Keratinocyte (primary cell): ENCODE results near the gene LCE1F. TPM values are rescaled to one million over a fixed set of nuclear protein-coding genes. Genes with fewer than 3 reads are reported as not detected.

Source experiments
- DNase-seq: peaks from one replicate; pipeline ENCODE4 v3.0.0-alpha.2; 2011; ENCODE audit warnings: low read depth, missing footprints, low spot score
- FAIRE-seq: peaks from 2 replicates; lab custom pipeline; 2011; peaks lifted over from hg19 to GRCh38; lab: Jason Lieb, UNC
- H2AFZ ChIP-seq: 2 replicates; pipeline ENCODE4 v1.6.0; 2012; ENCODE audit warnings: low read length, control low read depth, inconsistent platforms; ENCODE audit not compliant: control insufficient read depth
- H3K27ac ChIP-seq: 2 replicates; pipeline ENCODE4 v1.5.1; 2011; ENCODE audit warnings: low read length; ENCODE audit not compliant: control insufficient read depth, insufficient read depth
- H3K27me3 ChIP-seq: 3 replicates; pipeline ENCODE4 v1.6.0; 2011; ENCODE audit warnings: low read length; ENCODE audit not compliant: control insufficient read depth, insufficient read depth; ENCODE audit errors: extremely low read depth
- H3K36me3 ChIP-seq, 2 experiments: 2 replicates in 1 of 2; 3 replicates in 1 of 2; pipeline ENCODE4 v1.5.1; 2011; ENCODE audit warnings: low read length in 2 of 2, mild to moderate bottlenecking in 1 of 2; ENCODE audit not compliant: control insufficient read depth in 2 of 2, insufficient read depth in 2 of 2; ENCODE audit errors: extremely low read depth in 1 of 2
- H3K4me1 ChIP-seq: 3 replicates; pipeline ENCODE4 v1.5.1; 2011; ENCODE audit warnings: low read length; ENCODE audit not compliant: control insufficient read depth, insufficient read depth; ENCODE audit errors: extremely low read depth
- H3K4me2 ChIP-seq: 3 replicates; pipeline ENCODE4 v1.6.0; 2011; ENCODE audit warnings: low read depth, low read length; ENCODE audit not compliant: control insufficient read depth, insufficient read depth; ENCODE audit errors: extremely low read depth
- H3K4me3 ChIP-seq, 3 experiments: fragments of 200-600 bp in 1 of 3; sonication (generic) in 1 of 3; 2 replicates in 2 of 3; 3 replicates in 1 of 3; pipeline ENCODE4 v1.5.1; 2011 to 2016; ENCODE audit warnings: low read length in 3 of 3, mild to moderate bottlenecking in 3 of 3, control low read depth in 2 of 3, inconsistent platforms in 1 of 3, low read depth in 1 of 3, mixed read lengths in 1 of 3, mixed run types in 1 of 3, moderate library complexity in 1 of 3; ENCODE audit not compliant: control insufficient read depth in 2 of 3, insufficient read depth in 2 of 3; ENCODE audit errors: extremely low read depth in 1 of 3
- H3K79me2 ChIP-seq: 2 replicates; pipeline ENCODE4 v1.6.0; 2012; ENCODE audit warnings: low read length; ENCODE audit not compliant: control insufficient read depth, insufficient read depth
- H3K9ac ChIP-seq: 3 replicates; pipeline ENCODE4 v1.6.0; 2011; ENCODE audit warnings: low read length; ENCODE audit not compliant: control insufficient read depth, insufficient read depth; ENCODE audit errors: extremely low read depth
- H3K9me1 ChIP-seq: 3 replicates; pipeline ENCODE4 v1.6.0; 2011; ENCODE audit warnings: low read length; ENCODE audit not compliant: control insufficient read depth, insufficient read depth; ENCODE audit errors: extremely low read depth
- H3K9me3 ChIP-seq: 2 replicates; pipeline ENCODE4 v1.5.1; 2012; ENCODE audit warnings: low read depth, low read length; ENCODE audit not compliant: control insufficient read depth
- H4K20me1 ChIP-seq: 3 replicates; pipeline ENCODE4 v1.6.0; 2011; ENCODE audit warnings: low read length; ENCODE audit not compliant: control insufficient read depth, insufficient read depth; ENCODE audit errors: extremely low read depth
- EZH2 ChIP-seq: IDR thresholded peaks from one replicate; pipeline ENCODE4 v1.6.1; 2012; ENCODE audit warnings: inconsistent platforms, mild to moderate bottlenecking, low read length, moderate library complexity
- dilution Hi-C: fragments of 300-500 bp; cut with MboI; formaldehyde crosslinking; loops from one replicate; pipeline ENCODE4 v1.7.0; 2020; ENCODE audit warnings: low sequenced_read_pairs; ENCODE audit not compliant: extremely low pct_ligation_motif_present
- polyA plus RNA-seq, 5 experiments: library from polyadenylated mRNA; depleted of rRNA in 3 of 5; stranded (reverse) in 3 of 5; stranded (forward) in 1 of 5; unstranded in 1 of 5; fragments of >200 nt; gene quantifications; 1 replicate in 1 of 5; 2 replicates in 3 of 5; 3 replicates in 1 of 5; pipeline versions ENCODE4 v1.2.1 to v1.2.3, GENCODE V29; 2011 to 2012; ENCODE audit warnings: missing spikeins in 2 of 5, low read depth in 1 of 5, low replicate concordance in 1 of 5
- TF ChIP-seq, protein P1 (sequence below), 3 experiments: IDR thresholded peaks in 1 of 3; conservative IDR thresholded peaks in 1 of 3; optimal IDR thresholded peaks in 1 of 3; 2 replicates in 2 of 3; 3 replicates in 1 of 3; pipeline versions ENCODE3 to v1.5.1; 2011; ENCODE audit warnings: low read length in 3 of 3, mild to moderate bottlenecking in 3 of 3, moderate library complexity in 2 of 3, control low read depth in 1 of 3, inconsistent platforms in 1 of 3; ENCODE audit not compliant: insufficient read depth in 2 of 3; ENCODE audit errors: extremely low read depth in 1 of 3

Gene LCE1F
- polyA plus RNA-seq, 1 donor (not counting 4 experiments of a cell fraction or from before 2014, with no cell fraction given) = not detected

DNA sequence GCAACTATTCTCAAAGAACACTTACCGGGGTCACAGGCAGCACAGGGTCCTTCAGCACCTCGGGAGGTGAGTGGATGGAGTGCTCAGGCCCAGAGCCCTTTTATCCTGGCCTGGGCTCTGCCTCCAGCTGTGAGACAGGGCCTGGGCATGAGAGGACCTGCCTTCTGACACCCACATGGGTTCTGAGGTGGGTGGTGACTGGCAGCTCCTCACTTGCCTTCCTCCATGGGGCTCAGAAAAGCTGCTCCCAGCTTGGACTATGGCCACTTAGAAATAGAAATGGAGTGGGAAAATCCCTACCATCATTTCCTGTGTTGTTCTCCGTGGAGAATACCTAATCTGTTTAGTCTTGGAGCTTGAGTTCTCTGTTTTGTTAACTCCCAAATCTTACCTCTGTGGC, 31.6 kb downstream of the LCE1F start, which contains the start of gene LCE1C:
Gene LCE1C (minus strand): TSS at position 76 of the 400 bp plus-strand sequence. CDS start 1,173 bp downstream, outside the sequence.
- Histone ChIP-seq H3K27me3 (no peaks in the 10 kb centered on the region), H3K36me3 (no peaks in the 10 kb centered on the region), H4K20me1 (no peaks in the 10 kb centered on the region), H3K79me2 (no peaks in the 10 kb centered on the region), H3K9ac (no peak within 1 kb of the TSS), H3K4me3 (no peak within 1 kb of the TSS), H3K9me3 (no peaks in the 10 kb centered on the region), H2AFZ (peak within 1 kb of the TSS; percentile 62), H3K27ac (no peak within 1 kb of the TSS), H3K4me1 (peaks cover 20% of the 10 kb centered on the region), H3K4me2 (peak within 1 kb of the TSS; percentile 53), H3K9me1 (no peaks in the 10 kb centered on the region)
- dilution Hi-C loops = no loop called here
- no peak for TF ChIP-seq EZH2
- TF ChIP-seq, protein P1, sequence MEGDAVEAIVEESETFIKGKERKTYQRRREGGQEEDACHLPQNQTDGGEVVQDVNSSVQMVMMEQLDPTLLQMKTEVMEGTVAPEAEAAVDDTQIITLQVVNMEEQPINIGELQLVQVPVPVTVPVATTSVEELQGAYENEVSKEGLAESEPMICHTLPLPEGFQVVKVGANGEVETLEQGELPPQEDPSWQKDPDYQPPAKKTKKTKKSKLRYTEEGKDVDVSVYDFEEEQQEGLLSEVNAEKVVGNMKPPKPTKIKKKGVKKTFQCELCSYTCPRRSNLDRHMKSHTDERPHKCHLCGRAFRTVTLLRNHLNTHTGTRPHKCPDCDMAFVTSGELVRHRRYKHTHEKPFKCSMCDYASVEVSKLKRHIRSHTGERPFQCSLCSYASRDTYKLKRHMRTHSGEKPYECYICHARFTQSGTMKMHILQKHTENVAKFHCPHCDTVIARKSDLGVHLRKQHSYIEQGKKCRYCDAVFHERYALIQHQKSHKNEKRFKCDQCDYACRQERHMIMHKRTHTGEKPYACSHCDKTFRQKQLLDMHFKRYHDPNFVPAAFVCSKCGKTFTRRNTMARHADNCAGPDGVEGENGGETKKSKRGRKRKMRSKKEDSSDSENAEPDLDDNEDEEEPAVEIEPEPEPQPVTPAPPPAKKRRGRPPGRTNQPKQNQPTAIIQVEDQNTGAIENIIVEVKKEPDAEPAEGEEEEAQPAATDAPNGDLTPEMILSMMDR (optimal IDR thresholded peaks at IDR 0.05 in 1 of 3, IDR thresholded peaks at IDR 0.05 in 1 of 3, conservative IDR thresholded peaks at IDR 0.05 in 1 of 3; ENCODE audit: extremely low read depth in 1 of 3, insufficient read depth in 2 of 3, low read length in 3 of 3) = no peak
- DNase-seq (no peak), FAIRE-seq (peak; percentile 72)

DNA sequence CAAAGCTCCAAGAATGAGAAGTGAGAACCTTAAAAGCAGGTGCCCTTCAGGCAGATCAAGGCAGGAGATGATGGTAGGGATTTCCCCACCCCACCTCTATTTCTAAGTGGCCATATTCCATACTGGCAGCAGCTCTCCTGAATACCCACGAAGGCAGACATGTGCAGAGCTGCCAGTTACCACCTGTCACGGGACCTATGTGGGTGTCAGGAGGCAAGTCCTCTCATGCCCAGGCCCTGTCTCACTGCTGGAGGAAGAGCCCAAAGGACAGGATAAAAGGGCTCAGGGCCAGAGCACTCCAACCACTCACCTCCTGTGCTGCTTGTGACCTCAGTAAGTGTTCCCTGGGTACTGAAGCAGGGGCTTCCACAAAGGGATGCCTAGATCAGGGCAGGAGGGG, 36.1 kb downstream of the LCE1F start:
- H2AFZ ChIP-seq = peak overlapping the region; percentile 24
- H3K4me3 ChIP-seq = no peak overlapping the region
- H4K20me1 ChIP-seq = no peaks in the 10 kb centered on the region
- peak overlapping the region; percentile 25 for H3K4me2 ChIP-seq
- H3K27ac ChIP-seq = no peak overlapping the region
- H3K9me3 ChIP-seq = no peaks in the 10 kb centered on the region
- H3K9ac ChIP-seq = no peak overlapping the region
- no peaks in the 10 kb centered on the region for H3K79me2 ChIP-seq
- FAIRE-seq (peak; percentile 93), DNase-seq (no peak)
- dilution Hi-C loops = no loop called here
- H3K36me3 ChIP-seq = no peaks in the 10 kb centered on the region
- TF ChIP-seq EZH2 = no peak
- TF ChIP-seq, protein P1 (optimal IDR thresholded peaks at IDR 0.05 in 1 of 3, IDR thresholded peaks at IDR 0.05 in 1 of 3, conservative IDR thresholded peaks at IDR 0.05 in 1 of 3; ENCODE audit: extremely low read depth in 1 of 3, insufficient read depth in 2 of 3, low read length in 3 of 3) = no peak
- H3K9me1 ChIP-seq = no peaks in the 10 kb centered on the region
- H3K27me3 ChIP-seq = no peaks in the 10 kb centered on the region
- peaks cover 20% of the 10 kb centered on the region for H3K4me1 ChIP-seq
